Measurements from ENCODE around the gene PPIP5K1.
"Not testable (repeated sequence)": the region's sequence is repeated elsewhere in the genome, so short reads cannot be mapped to it uniquely, and the experiment has no call there.

Gene PPIP5K1

GRCh38 chr15:43545426-43545825, 44.6 kb downstream of the PPIP5K1 start:
- no peak for DNase-seq (ENCODE audit: low read depth in 1 of 2, low spot score in 1 of 2)

GRCh38 chr15:43544266-43544665, 45.7 kb downstream of the PPIP5K1 start:
- no peak for DNase-seq (ENCODE audit: low read depth in 1 of 2, low spot score in 1 of 2)

- DNase-seq (ENCODE audit: low read depth in 1 of 2, low spot score in 1 of 2) = no peak
Observed at GRCh38 chr15:43541785-43542184, 48.2 kb downstream of the PPIP5K1 start.

GRCh38 chr15:43538091-43538490, 51.9 kb downstream of the PPIP5K1 start:
- DNase-seq (ENCODE audit: low read depth in 1 of 2, low spot score in 1 of 2) = no peak

- DNase-seq (ENCODE audit: low read depth in 1 of 2, low spot score in 1 of 2) = no peak
Observed at GRCh38 chr15:43534897-43535296, 55.1 kb downstream of the PPIP5K1 start.

GRCh38 chr15:43532826-43533225, 57.2 kb downstream of the PPIP5K1 start:
- DNase-seq (ENCODE audit: low read depth in 1 of 2, low spot score in 1 of 2) = not testable (repeated sequence)

GRCh38 chr15:43531018-43531670, 58.9 kb downstream of the PPIP5K1 start:
- no peak for DNase-seq (ENCODE audit: low read depth in 1 of 2, low spot score in 1 of 2)

GRCh38 chr15:43529587-43530345, 60.2 kb downstream of the PPIP5K1 start:
- DNase-seq (ENCODE audit: low read depth in 1 of 2, low spot score in 1 of 2) = no peak

GRCh38 chr15:43529141-43529540, 60.9 kb downstream of the PPIP5K1 start:
- DNase-seq (ENCODE audit: low read depth in 1 of 2, low spot score in 1 of 2) = no peak

GRCh38 chr15:43528542-43529007, 61.4 kb downstream of the PPIP5K1 start:
- no peak for DNase-seq (ENCODE audit: low read depth in 1 of 2, low spot score in 1 of 2)

- DNase-seq (ENCODE audit: low read depth in 1 of 2, low spot score in 1 of 2) = no peak
Observed at GRCh38 chr15:43527802-43528541, 62.0 kb downstream of the PPIP5K1 start.

GRCh38 chr15:43527016-43527801, 62.8 kb downstream of the PPIP5K1 start:
- no peak for DNase-seq (ENCODE audit: low read depth in 1 of 2, low spot score in 1 of 2)

GRCh38 chr15:43526261-43526930, 63.6 kb downstream of the PPIP5K1 start:
- no peak for DNase-seq (ENCODE audit: low read depth in 1 of 2, low spot score in 1 of 2)

- no peak for DNase-seq (ENCODE audit: low read depth in 1 of 2, low spot score in 1 of 2)
Observed at GRCh38 chr15:43525131-43525530, 64.9 kb downstream of the PPIP5K1 start.

GRCh38 chr15:43524254-43524845, 65.7 kb downstream of the PPIP5K1 start:
- no peak for DNase-seq (ENCODE audit: low read depth in 1 of 2, low spot score in 1 of 2)

GRCh38 chr15:43523646-43524045, 66.4 kb downstream of the PPIP5K1 start:
- DNase-seq (ENCODE audit: low read depth in 1 of 2, low spot score in 1 of 2) = no peak

- DNase-seq (ENCODE audit: low read depth in 1 of 2, low spot score in 1 of 2) = no peak
Observed at GRCh38 chr15:43522247-43522646, 67.8 kb downstream of the PPIP5K1 start.

- DNase-seq (ENCODE audit: low read depth in 1 of 2, low spot score in 1 of 2) = no peak
Observed at GRCh38 chr15:43521419-43521818, 68.6 kb downstream of the PPIP5K1 start.

GRCh38 chr15:43520138-43520537, 69.9 kb downstream of the PPIP5K1 start:
- DNase-seq (ENCODE audit: low read depth in 1 of 2, low spot score in 1 of 2) = no peak

GRCh38 chr15:43519196-43519595, 70.8 kb downstream of the PPIP5K1 start:
- DNase-seq (ENCODE audit: low read depth in 1 of 2, low spot score in 1 of 2) = no peak
